T-helper 2 cell (primary cell): ENCODE data around the gene EXOC4.

Source experiments
- DNase-seq, 5 experiments: peaks; one replicate each; pipeline versions ENCODE4 v3.0.0 to v3.0.0-alpha.2; 2012 to 2022

The EXOC4 gene

GRCh38 chr7:133431134-133431724 lies 178.4 kb downstream of the EXOC4 start:
- no peak for DNase-seq

- no peak for DNase-seq
These were observed 180.4 kb downstream of the EXOC4 start for GRCh38 chr7:133433165-133433812.

- DNase-seq: peak in 1 of 5 experiments; percentile 23
These were observed 181.5 kb downstream of the EXOC4 start for GRCh38 chr7:133434246-133434865.

- DNase-seq: no peak
These were observed 183.1 kb downstream of the EXOC4 start for GRCh38 chr7:133436014-133436428.

GRCh38 chr7:133437544-133437943 lies 184.7 kb downstream of the EXOC4 start:
- DNase-seq: no peak

GRCh38 chr7:133442818-133443217 lies 189.9 kb downstream of the EXOC4 start:
- no peak for DNase-seq

GRCh38 chr7:133445617-133446016 lies 192.7 kb downstream of the EXOC4 start:
- DNase-seq: no peak

GRCh38 chr7:133448012-133448411 lies 195.1 kb downstream of the EXOC4 start:
- DNase-seq: no peak

- DNase-seq: no peak
These were observed 199.7 kb downstream of the EXOC4 start for GRCh38 chr7:133452577-133452976.

- no peak for DNase-seq
These were observed 205.8 kb downstream of the EXOC4 start for GRCh38 chr7:133458688-133459087.

GRCh38 chr7:133461421-133461820 lies 208.5 kb downstream of the EXOC4 start:
- no peak for DNase-seq

GRCh38 chr7:133475655-133476054 lies 222.8 kb downstream of the EXOC4 start:
- no peak for DNase-seq

- no peak for DNase-seq
These were observed 224.9 kb downstream of the EXOC4 start for GRCh38 chr7:133477791-133478190.

- no peak for DNase-seq
These were observed 225.8 kb downstream of the EXOC4 start for GRCh38 chr7:133478591-133479135.

- no peak for DNase-seq
These were observed 226.7 kb downstream of the EXOC4 start for GRCh38 chr7:133479456-133480065.

GRCh38 chr7:133480868-133481267 lies 228.0 kb downstream of the EXOC4 start:
- peak in 1 of 5 experiments; percentile 18 for DNase-seq

- DNase-seq: no peak
These were observed 228.8 kb downstream of the EXOC4 start for GRCh38 chr7:133481676-133482075.

GRCh38 chr7:133482599-133482998 lies 229.7 kb downstream of the EXOC4 start:
- DNase-seq: no peak

- DNase-seq: peak in 2 of 5 experiments; percentile 43 to 91
These were observed 231.2 kb downstream of the EXOC4 start for GRCh38 chr7:133484086-133484485.

- no peak for DNase-seq
These were observed 237.0 kb downstream of the EXOC4 start for GRCh38 chr7:133489906-133490305.

GRCh38 chr7:133491201-133491691 lies 238.4 kb downstream of the EXOC4 start:
- DNase-seq: peak in 1 of 5 experiments; percentile 63

GRCh38 chr7:133491846-133492652 lies 239.2 kb downstream of the EXOC4 start:
- peak in 1 of 5 experiments; percentile 36 for DNase-seq
